ENCODE measurements around the gene SRPRA.

- TF ChIP-seq EP300 (IDR thresholded peaks at IDR 0.05), result no peak
- no peak for TF ChIP-seq CTCF (IDR thresholded peaks at IDR 0.05)
Measured at GRCh38 chr11:126216526-126217305, 52.0 kb downstream of the SRPRA start.
